Measurements from ENCODE around the gene APOB. TPM values are rescaled to one million over a fixed set of nuclear protein-coding genes. Genes with fewer than 3 reads are reported as not detected.

Gene APOB
- polyA plus RNA-seq, 1 experiment = under 0.01 TPM

- Histone ChIP-seq H3K9me3 (ENCODE audit: control insufficient read depth, insufficient read depth, low read length) (peaks cover 3% of the 10 kb centered on the region; the same call in 1 of the 2 replicates), H3K27ac (ENCODE audit: low read depth, low read length) (no peak overlapping the region), H3K4me3 (ENCODE audit: low read depth, low read length) (no peak overlapping the region), H3K27me3 (ENCODE audit: control insufficient read depth, insufficient read depth, low read length) (peaks cover 9% of the 10 kb centered on the region)
- DNase-seq (ENCODE audit: low read depth, low spot score) = no peak
- POLR2A ChIA-PET = no interaction called here
- TF ChIP-seq CTCF (IDR thresholded peaks at IDR 0.05; ENCODE audit: low read depth, low read length) = no peak
- CTCF ChIA-PET = interaction anchor here (0.6 kb wide), 1 partner anchor 1507 kb away, joined by 3 read pairs; no protein-coding TSS in a partner anchor
Measured at GRCh38 chr2:21039979-21040467, 3.9 kb downstream of the APOB start.

- no peak for DNase-seq (ENCODE audit: low read depth, low spot score)
- Histone ChIP-seq H3K4me3 (ENCODE audit: low read depth, low read length) (no peak overlapping the region), H3K27me3 (ENCODE audit: control insufficient read depth, insufficient read depth, low read length) (peaks cover 7% of the 10 kb centered on the region), H3K27ac (ENCODE audit: low read depth, low read length) (no peak overlapping the region), H3K9me3 (ENCODE audit: control insufficient read depth, insufficient read depth, low read length) (peaks cover 3% of the 10 kb centered on the region; the same call in 1 of the 2 replicates)
- TF ChIP-seq CTCF (IDR thresholded peaks at IDR 0.05; ENCODE audit: low read depth, low read length) = no peak
- ChIA-PET CTCF (no interaction called here), POLR2A (no interaction called here)
Measured at GRCh38 chr2:21039080-21039556, 4.8 kb downstream of the APOB start.

GRCh38 chr2:21038403-21039073 is 5.3 kb downstream of the APOB start:
- TF ChIP-seq CTCF (IDR thresholded peaks at IDR 0.05; ENCODE audit: low read depth, low read length) = no peak
- Histone ChIP-seq H3K9me3 (ENCODE audit: control insufficient read depth, insufficient read depth, low read length) (no peaks in the 10 kb centered on the region), H3K27ac (ENCODE audit: low read depth, low read length) (no peak overlapping the region), H3K4me3 (ENCODE audit: low read depth, low read length) (no peak overlapping the region), H3K27me3 (ENCODE audit: control insufficient read depth, insufficient read depth, low read length) (peaks cover 7% of the 10 kb centered on the region)
- CTCF ChIA-PET = no interaction called here
- DNase-seq (ENCODE audit: low read depth, low spot score) = no peak
- POLR2A ChIA-PET = no interaction called here

GRCh38 chr2:21037671-21038108 is 6.2 kb downstream of the APOB start:
- POLR2A ChIA-PET = no interaction called here
- Histone ChIP-seq H3K27ac (ENCODE audit: low read depth, low read length) (no peak overlapping the region), H3K27me3 (ENCODE audit: control insufficient read depth, insufficient read depth, low read length) (peaks cover 2% of the 10 kb centered on the region), H3K4me3 (ENCODE audit: low read depth, low read length) (no peak overlapping the region), H3K9me3 (ENCODE audit: control insufficient read depth, insufficient read depth, low read length) (no peaks in the 10 kb centered on the region)
- TF ChIP-seq CTCF (IDR thresholded peaks at IDR 0.05; ENCODE audit: low read depth, low read length) = no peak
- DNase-seq (ENCODE audit: low read depth, low spot score) = no peak
- CTCF ChIA-PET = no interaction called here

Data from AG04450 (cell line).